Prostate gland (tissue), 2 donors: ENCODE results near the gene SEC31B. TPM values are rescaled to one million over a fixed set of nuclear protein-coding genes. Genes with fewer than 3 reads are reported as not detected.

ENCODE experiments used
- DNase-seq: peaks from one replicate; pipeline ENCODE4 v3.0.0-alpha.2; 2019; ENCODE audit warnings: low spot score
- H3K27ac ChIP-seq, 2 donors: fragments of 200-600 bp; sonication (generic); 2 replicates each; pipeline ENCODE4 v1.5.1; 2017 to 2019
- H3K27me3 ChIP-seq: fragments of 200-600 bp; sonication (generic); replicated peaks from 2 replicates; pipeline ENCODE4 v1.5.1; 2019; ENCODE audit not compliant: insufficient read depth
- H3K36me3 ChIP-seq, 2 donors: fragments of 200-600 bp; sonication (generic); 1 replicate in 1 of 2; 2 replicates in 1 of 2; pipeline versions ENCODE4 v1.5.1 to v1.8.1; 2017 to 2019
- H3K4me1 ChIP-seq: fragments of 200-600 bp; sonication (generic); replicated peaks from 2 replicates; pipeline ENCODE4 v1.5.1; 2019
- H3K4me3 ChIP-seq, 2 donors: fragments of 200-600 bp; sonication (generic); 2 replicates each; pipeline ENCODE4 v1.5.1; 2017 to 2019
- H3K9me3 ChIP-seq: fragments of 200-600 bp; sonication (generic); 2 replicates; pipeline ENCODE4 v1.5.1; 2017
- CTCF ChIP-seq, 4 experiments: fragments of 200-600 bp in 2 of 4; fragments of 450-650 bp in 2 of 4; sonication (generic) in 2 of 4; IDR thresholded peaks; 1 replicate in 3 of 4; 2 replicates in 1 of 4; pipeline ENCODE4 v1.5.1; 2016 to 2019; ENCODE audit warnings: antibody characterized with exemption in 4 of 4, mild to moderate bottlenecking in 2 of 4, moderate library complexity in 2 of 4
- POLR2A ChIP-seq: fragments of 450-650 bp; IDR thresholded peaks from one replicate; pipeline ENCODE4 v1.6.1; 2016; ENCODE audit warnings: antibody characterized with exemption, mild to moderate bottlenecking
- POLR2AphosphoS5 ChIP-seq: sonication (generic); formaldehyde crosslinking; IDR thresholded peaks from one replicate; pipeline ENCODE4 v1.6.1; 2017; ENCODE audit warnings: antibody characterized with exemption
- WGBS: methylation state at CpG from one replicate; pipeline ENCODE4 v1.1.5; 2018; 5-methylcytosine and 5-hydroxymethylcytosine counted together
- intact Hi-C: fragments of 100-400 bp; cut with DNase I; formaldehyde crosslinking; loops from one replicate; pipeline ENCODE4 v1.14.2; 2022
- total RNA-seq, 2 donors: library from RNA; depleted of rRNA; stranded (reverse); fragments of >200 nt; gene quantifications; one replicate each; pipeline ENCODE4 v1.1.0, GENCODE V29; 2016

SEC31B gene
- total RNA-seq, 2 donors from 2014 or later, result 10.5 to 17.3 TPM

DNA sequence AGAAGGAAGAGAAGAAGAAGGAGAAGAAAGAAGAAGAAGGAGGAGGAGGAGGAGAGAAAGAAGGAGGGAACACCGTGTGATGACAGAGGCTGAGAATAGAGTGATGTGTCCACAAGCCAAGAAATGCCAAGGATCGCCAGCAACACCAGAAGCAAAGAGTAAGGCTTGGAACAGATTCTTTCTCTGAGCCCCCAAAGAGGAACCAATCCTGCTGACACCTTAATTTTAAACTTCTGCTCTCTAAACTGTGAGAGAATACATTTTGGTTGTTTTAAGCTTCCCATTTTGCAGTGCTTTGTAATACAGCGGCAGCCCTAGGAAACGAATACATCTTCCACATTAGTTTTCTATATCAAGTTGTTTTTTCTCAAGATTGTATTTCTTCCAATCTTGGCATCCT is 70.7 kb downstream of the SEC31B start:
- no peak for DNase-seq
- no peaks in the 10 kb centered on the region for H3K27me3 ChIP-seq
- H3K4me3 ChIP-seq, result no peak overlapping the region
- intact Hi-C loops, result no loop called here
- 74% methylated on average over 4 of the region's 4 CpGs for WGBS
- TF ChIP-seq CTCF (IDR thresholded peaks at IDR 0.05) (no peak), POLR2AphosphoS5 (no peak), POLR2A (no peak)
- H3K4me1 ChIP-seq, result no peaks in the 10 kb centered on the region
- no peaks in the 10 kb centered on the region for H3K9me3 ChIP-seq
- no peak overlapping the region for H3K27ac ChIP-seq
- no peaks in the 10 kb centered on the region for H3K36me3 ChIP-seq

GRCh38 chr10:100447663-100448062 is 72.0 kb downstream of the SEC31B start:
- no peak for DNase-seq
- Histone ChIP-seq H3K4me3 (no peak overlapping the region), H3K36me3 (no peaks in the 10 kb centered on the region), H3K4me1 (no peaks in the 10 kb centered on the region), H3K27me3 (no peaks in the 10 kb centered on the region), H3K9me3 (no peaks in the 10 kb centered on the region), H3K27ac (no peak overlapping the region)
- 71% methylated on average over 1 of the region's 1 CpG for WGBS
- TF ChIP-seq POLR2A (no peak), POLR2AphosphoS5 (no peak), CTCF (IDR thresholded peaks at IDR 0.05) (no peak)
- intact Hi-C loops, result no loop called here

DNA sequence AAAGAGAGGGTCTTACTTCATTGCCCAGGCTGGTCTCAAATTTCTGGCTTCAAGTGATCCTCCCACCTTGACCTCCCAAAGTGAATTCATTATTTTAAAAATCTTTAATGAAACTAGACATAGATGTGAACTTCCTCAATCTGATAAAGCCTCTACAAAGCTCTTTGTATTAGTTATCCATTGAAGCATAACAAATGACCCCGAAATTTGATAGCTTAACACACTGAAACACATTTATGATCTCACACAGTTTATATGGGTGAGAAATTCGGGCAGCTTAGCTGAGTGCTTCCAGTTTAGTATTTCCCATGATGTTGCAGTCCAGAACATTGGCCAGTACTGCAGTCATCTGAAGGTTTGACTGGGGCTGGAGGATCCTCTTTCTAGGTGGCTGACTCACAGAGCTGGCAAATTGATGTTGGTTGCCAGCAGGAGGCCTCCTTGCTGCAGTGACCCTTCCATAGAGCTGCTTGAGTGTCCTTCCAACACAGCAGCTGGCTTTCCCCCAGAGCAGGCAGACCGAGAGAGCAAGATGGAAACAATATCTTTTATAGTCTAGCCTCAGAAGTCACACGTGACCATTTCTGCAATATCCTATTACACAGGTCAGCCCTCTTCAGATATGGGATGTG is 73.4 kb downstream of the SEC31B start:
- no peaks in the 10 kb centered on the region for H3K27me3 ChIP-seq
- 53% methylated on average over 4 of the region's 4 CpGs for WGBS
- no peak overlapping the region for H3K27ac ChIP-seq
- H3K36me3 ChIP-seq, result no peaks in the 10 kb centered on the region
- H3K4me3 ChIP-seq, result no peak overlapping the region
- intact Hi-C loops, result no loop called here
- no peak for TF ChIP-seq CTCF (IDR thresholded peaks at IDR 0.05)
- H3K9me3 ChIP-seq, result no peaks in the 10 kb centered on the region
- no peaks in the 10 kb centered on the region for H3K4me1 ChIP-seq
- DNase-seq, result no peak

DNA sequence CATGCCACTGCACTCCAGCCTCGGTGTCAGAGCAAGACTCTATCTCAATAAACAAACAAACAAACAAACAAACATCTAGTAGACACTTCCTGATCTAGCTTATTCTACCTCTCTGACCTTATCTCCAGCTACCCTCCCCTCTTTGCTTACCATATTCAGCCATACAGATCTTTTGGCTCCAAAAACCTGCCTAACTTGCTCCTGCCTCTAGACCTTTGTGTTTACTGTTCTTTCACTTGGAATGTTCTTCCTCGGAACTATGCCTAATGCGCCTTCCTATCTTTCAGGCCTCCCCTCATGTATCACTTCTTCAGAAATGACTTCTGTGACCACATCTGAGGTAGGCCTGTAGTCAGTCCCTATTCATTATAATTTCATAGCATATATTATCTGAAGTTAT is 77.1 kb downstream of the SEC31B start:
- intact Hi-C loops, result no loop called here
- Histone ChIP-seq H3K27me3 (no peaks in the 10 kb centered on the region), H3K9me3 (no peaks in the 10 kb centered on the region), H3K4me3 (no peak overlapping the region), H3K27ac (peak overlapping the region; percentile 55 to 63), H3K36me3 (no peaks in the 10 kb centered on the region), H3K4me1 (no peaks in the 10 kb centered on the region)
- DNase-seq, result peak; percentile 84
- WGBS, result 42% methylated on average over 3 of the region's 3 CpGs
- TF ChIP-seq POLR2AphosphoS5 (peak; percentile 93), POLR2A (no peak)

- WGBS, result 74% methylated on average over 6 of the region's 6 CpGs
Observed at GRCh38 chr10:100438674-100439315, 80.9 kb downstream of the SEC31B start.

More at GRCh38 chr10:100438674-100439315, 80.9 kb downstream of the SEC31B start:
- H3K27me3 ChIP-seq, result no peaks in the 10 kb centered on the region
- no peaks in the 10 kb centered on the region for H3K9me3 ChIP-seq
- no peak overlapping the region for H3K4me3 ChIP-seq
- no peaks in the 10 kb centered on the region for H3K4me1 ChIP-seq
- TF ChIP-seq CTCF (IDR thresholded peaks at IDR 0.05) (no peak), POLR2A (no peak), POLR2AphosphoS5 (no peak)
- no peaks in the 10 kb centered on the region for H3K36me3 ChIP-seq
- DNase-seq, result no peak
- H3K27ac ChIP-seq, result no peak overlapping the region
- intact Hi-C loops, result no loop called here

Other genes with a start within 250 kb of the SEC31B start
- 10 to 100 TPM; 21.1 to 33.8 TPM for gene BLOC1S2, start 233.2 kb downstream of the SEC31B start, total RNA-seq
- under 1 TPM; 0.09 to 0.34 TPM for gene PKD2L1, start 189.6 kb downstream of the SEC31B start, total RNA-seq
- gene SCD, start 172.6 kb downstream of the SEC31B start, total RNA-seq, result 100 to 1,000 TPM in 1 of 2 donors, 10 to 100 TPM in 1; 95.5 to 179 TPM
- gene WNT8B, start 56.9 kb downstream of the SEC31B start, total RNA-seq, result 1 to 10 TPM in 1 of 2 donors, under 1 TPM in 1; 0.40 to 1.8 TPM
- gene NDUFB8, start 10.0 kb upstream of the SEC31B start, total RNA-seq, result 100 to 1,000 TPM; 195 to 222 TPM
- gene HIF1AN, start 16.1 kb upstream of the SEC31B start, total RNA-seq, result 10 to 100 TPM; 10.8 to 30.2 TPM
- under 1 TPM in 1 of 2 donors, not detected in 1; 0.91 TPM for gene PAX2, start 225.7 kb upstream of the SEC31B start, total RNA-seq